Muscle of arm (tissue), 12 donors: ENCODE data around the gene FOXF1. TPM values are rescaled to one million over a fixed set of nuclear protein-coding genes. Genes with fewer than 3 reads are reported as not detected.

Experiments
- DNase-seq: peaks from one replicate; pipeline ENCODE4 v3.0.0-alpha.2; 2013
- polyA plus RNA-seq, 12 donors: library from polyadenylated mRNA; unstranded; fragments of 120-200 nt; gene quantifications; one replicate each; pipeline ENCODE4 v1.2.1, GENCODE V29; 2013; ENCODE audit not compliant: insufficient read length in 12 of 12

FOXF1 gene
- polyA plus RNA-seq, 12 donors: 0.05 to 5.9 (median 0.07) TPM; not detected in 6

GRCh38 chr16:86492267-86492960 lies 17.9 kb upstream of the FOXF1 start:
- no peak for DNase-seq

GRCh38 chr16:86492961-86493629 lies 17.2 kb upstream of the FOXF1 start:
- no peak for DNase-seq

- no peak for DNase-seq
Measured at GRCh38 chr16:86494039-86494564, 16.2 kb upstream of the FOXF1 start.

- DNase-seq: no peak
Measured at GRCh38 chr16:86494565-86495356, 15.6 kb upstream of the FOXF1 start.

GRCh38 chr16:86495357-86495701 lies 15.0 kb upstream of the FOXF1 start:
- no peak for DNase-seq

- DNase-seq: no peak
Measured at GRCh38 chr16:86495756-86496261, 14.5 kb upstream of the FOXF1 start.

GRCh38 chr16:86496262-86496928 lies 13.9 kb upstream of the FOXF1 start:
- DNase-seq: no peak

- DNase-seq: no peak
Measured at GRCh38 chr16:86496929-86497461, 13.3 kb upstream of the FOXF1 start.

GRCh38 chr16:86497551-86498021 lies 12.7 kb upstream of the FOXF1 start:
- DNase-seq: no peak

- no peak for DNase-seq
Measured at GRCh38 chr16:86498155-86498670, 12.1 kb upstream of the FOXF1 start.

- DNase-seq: no peak
Measured at GRCh38 chr16:86498671-86499439, 11.5 kb upstream of the FOXF1 start.

GRCh38 chr16:86499440-86499786 lies 10.9 kb upstream of the FOXF1 start:
- no peak for DNase-seq

GRCh38 chr16:86499889-86500707 lies 10.2 kb upstream of the FOXF1 start:
- DNase-seq: no peak

- no peak for DNase-seq
Measured at GRCh38 chr16:86500708-86501510, 9.4 kb upstream of the FOXF1 start.

- DNase-seq: no peak
Measured at GRCh38 chr16:86501989-86502855, 8.1 kb upstream of the FOXF1 start.

GRCh38 chr16:86502856-86503748 lies 7.2 kb upstream of the FOXF1 start:
- no peak for DNase-seq

GRCh38 chr16:86503830-86504229 lies 6.5 kb upstream of the FOXF1 start:
- DNase-seq: no peak
